ENCODE data around the gene PLXNA4.

DNA sequence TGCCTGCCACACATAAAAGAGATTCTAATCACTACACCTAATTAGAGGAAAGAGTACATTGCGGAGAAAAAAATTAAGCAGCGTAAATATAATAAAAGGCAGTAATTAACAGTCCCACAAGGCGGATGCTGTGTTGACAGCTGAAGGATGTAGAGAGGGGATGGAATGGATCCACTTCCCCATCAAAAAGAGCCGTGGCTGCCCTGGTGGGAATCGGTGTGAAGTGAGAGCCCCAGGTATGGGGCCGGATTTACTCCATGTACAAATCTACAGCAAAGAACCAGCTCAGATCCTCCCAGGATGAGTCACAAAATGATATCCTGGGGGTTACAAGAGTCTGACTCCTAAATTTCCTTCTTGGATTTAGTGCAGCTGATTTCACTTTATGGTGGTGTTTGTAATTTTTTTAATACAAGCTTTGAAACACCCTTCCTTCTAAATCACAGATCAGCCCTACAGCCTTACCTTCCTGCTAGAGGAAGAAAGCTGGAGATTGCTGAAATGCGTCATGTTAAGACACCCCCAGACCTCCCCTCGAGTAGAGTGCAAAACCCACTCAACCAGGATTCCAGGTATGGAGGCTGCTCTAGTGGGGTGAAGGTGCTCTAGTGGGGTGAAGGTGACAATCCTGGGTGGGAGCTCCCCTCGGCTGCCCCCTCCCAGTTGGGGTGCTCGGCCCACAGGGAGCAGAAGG lies 398.4 kb downstream of the PLXNA4 start:
- TF ChIP-seq POLR2A (IDR thresholded peaks at IDR 0.05), result no peak
- TF ChIP-seq, protein P1, sequence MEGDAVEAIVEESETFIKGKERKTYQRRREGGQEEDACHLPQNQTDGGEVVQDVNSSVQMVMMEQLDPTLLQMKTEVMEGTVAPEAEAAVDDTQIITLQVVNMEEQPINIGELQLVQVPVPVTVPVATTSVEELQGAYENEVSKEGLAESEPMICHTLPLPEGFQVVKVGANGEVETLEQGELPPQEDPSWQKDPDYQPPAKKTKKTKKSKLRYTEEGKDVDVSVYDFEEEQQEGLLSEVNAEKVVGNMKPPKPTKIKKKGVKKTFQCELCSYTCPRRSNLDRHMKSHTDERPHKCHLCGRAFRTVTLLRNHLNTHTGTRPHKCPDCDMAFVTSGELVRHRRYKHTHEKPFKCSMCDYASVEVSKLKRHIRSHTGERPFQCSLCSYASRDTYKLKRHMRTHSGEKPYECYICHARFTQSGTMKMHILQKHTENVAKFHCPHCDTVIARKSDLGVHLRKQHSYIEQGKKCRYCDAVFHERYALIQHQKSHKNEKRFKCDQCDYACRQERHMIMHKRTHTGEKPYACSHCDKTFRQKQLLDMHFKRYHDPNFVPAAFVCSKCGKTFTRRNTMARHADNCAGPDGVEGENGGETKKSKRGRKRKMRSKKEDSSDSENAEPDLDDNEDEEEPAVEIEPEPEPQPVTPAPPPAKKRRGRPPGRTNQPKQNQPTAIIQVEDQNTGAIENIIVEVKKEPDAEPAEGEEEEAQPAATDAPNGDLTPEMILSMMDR (IDR thresholded peaks at IDR 0.05 in 8 of 11, conservative IDR thresholded peaks at IDR 0.05 in 3 of 11), result no peak
